Fibroblast of skin of abdomen (primary cell): ENCODE results near the gene USP31.
"Not testable (repeated sequence)": the region's sequence is repeated elsewhere in the genome, so short reads cannot be mapped to it uniquely, and the experiment has no call there.

Experiments used
- DNase-seq: peaks from one replicate; pipeline ENCODE4 v3.0.0-alpha.2; 2013

USP31 gene

DNA sequence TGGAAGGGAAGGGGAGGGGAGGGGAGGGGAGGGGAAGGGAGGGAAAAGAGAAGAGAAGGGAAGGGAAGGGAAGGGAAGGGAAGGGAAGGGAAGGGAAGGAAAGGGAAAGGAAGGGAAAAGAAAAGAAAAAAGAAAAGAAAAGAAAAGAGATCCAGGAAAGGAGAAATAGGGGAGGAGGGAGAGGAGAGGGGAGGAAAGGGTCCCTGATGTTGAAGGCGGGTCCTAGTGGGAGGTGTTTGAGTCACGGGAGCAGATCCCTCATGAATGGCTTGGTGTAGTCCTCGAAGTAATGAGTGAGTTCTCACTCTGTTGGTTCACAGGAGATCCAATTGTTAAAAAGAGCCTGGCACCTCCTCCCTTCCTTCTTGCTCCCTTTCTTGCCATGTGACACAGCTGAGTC is 6.9 kb upstream of the USP31 start:
- DNase-seq, result no peak

DNA sequence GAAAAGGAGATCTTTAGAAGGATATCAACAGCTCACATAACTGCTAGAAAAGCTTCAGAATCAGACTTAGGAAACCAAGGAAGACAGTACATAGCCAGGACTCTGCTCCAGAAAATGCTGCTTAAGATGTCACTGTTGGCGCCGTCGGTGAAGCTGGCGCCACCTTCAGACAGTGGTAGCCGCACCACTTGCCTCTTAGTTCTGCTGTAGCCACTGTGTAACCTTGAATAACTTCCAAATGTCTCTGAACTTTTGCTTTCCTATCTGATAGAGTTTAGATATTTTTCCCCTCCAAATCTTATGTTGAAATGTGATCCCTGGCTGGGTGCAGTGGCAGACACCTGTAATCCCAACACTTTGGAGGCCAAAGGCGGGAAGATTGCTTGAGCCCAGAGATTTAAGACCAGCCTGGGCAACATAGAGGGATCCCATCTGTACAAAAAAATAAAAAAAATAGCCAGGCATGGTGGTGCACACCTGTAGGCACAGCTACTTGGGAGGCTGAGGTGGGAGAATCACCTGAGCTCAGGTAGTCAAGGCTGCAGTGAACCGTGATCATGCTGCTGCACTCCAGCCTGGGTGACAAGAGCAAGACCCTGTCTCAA is 6.3 kb upstream of the USP31 start:
- no peak for DNase-seq

DNA sequence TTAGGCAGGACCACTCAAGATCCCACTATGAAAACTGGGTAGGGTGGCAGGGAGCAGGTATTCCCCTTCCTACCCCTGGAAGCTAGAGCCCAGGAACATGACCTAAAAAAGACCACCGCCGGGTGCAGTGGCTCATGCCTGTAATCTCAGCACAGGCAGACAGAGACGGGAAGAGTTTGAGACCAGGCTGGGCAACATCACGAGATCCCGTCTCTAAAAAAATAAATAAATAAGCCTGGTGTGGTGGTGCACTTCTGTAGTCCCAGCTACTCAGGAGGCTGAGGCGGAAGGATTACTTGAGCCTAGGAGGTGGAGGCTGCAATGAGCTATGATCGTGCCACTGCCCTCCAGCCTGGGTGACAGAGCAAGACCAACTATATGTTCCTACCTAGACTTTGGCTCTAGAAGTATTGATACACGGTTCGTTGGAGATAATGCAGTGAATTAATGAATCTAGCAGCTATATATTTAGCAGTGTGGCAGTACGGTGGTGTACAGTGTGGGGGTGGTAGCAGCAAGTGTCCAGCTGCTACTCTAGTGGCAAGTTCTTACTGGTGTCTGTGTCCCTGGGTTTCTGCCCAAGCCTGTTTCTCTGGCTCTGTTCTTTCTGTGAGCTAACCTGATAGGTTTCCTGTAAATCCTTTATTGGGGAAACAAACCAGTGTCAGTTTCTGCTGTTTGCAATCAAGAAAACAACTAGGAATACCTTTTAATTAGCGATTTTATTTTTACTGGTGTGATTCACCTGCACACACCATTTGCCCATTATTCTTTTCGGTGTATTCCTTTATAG is 3.3 kb upstream of the USP31 start:
- no peak for DNase-seq

DNA sequence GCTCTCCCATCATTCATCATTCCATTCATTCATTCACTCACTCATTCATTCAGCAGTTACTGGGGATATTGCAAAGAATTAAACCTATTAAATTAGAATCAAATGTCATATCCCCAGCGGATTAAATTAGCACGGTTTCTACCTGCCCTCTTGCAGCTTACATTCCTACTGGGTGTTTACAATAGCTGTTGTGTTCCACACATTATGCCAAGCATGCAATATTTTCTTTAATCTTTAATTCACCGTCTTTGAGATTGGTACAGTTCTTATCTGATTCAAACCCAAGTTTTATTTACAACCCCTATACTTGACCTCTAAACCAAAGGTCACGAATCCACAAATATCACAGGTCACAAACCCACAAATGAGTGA is 727 bp upstream of the USP31 start:
- DNase-seq, result no peak

DNA sequence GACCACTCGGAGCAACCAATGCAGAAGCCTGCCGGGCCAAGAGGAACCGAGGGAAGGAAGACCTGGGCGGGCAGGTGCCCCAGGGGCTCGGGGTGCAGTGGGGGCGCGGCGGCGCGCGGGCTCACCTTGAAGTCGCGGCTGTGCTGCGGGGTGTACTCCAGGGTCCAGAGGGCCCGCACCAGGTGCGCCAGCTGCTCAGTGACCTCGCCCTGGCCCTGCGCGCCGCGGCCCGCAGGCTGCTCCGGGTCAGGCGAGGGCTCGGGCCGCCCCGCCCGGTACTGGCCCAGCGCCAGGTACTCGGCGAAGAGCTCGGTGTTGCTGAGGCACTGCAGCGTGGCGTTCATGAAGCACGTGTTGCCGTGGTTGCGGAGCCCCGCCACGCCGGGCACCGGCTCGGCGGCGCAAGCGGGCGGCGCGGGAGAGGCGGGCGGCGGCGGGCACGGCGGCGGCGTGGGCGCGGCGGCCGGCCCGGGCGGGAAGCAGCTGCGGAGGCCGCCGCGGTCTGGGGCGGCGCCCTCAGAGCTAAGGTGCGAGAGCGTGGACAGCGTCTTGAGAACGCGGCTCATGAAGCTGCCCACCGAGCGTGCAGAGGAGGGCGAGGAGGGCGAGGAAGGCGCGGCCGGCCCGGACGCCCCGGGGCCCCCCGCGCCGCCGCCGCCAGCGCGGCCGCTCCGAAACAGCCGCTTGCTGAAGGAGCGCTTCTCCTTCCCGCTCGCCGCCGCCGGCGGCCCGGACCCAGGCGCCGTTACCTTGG is 562 bp downstream of the USP31 start:
- peak; percentile 52 for DNase-seq

DNA sequence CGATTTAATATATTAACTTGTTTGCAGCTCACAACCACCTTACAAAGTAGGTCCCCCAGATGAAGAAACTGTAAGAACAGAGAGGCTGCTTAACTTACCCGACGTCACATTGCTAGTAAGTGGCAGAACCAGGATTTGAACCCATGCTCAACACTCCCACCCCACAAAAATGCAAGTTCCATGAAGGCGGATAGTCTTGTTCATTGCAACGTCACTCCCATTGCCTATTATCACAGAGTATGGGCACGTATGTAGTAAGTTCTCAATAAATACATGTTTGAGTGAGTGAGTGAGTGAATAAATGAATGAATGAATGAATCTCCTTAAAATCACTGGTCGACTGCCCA is 1.1 kb downstream of the USP31 start:
- DNase-seq, result no peak

DNA sequence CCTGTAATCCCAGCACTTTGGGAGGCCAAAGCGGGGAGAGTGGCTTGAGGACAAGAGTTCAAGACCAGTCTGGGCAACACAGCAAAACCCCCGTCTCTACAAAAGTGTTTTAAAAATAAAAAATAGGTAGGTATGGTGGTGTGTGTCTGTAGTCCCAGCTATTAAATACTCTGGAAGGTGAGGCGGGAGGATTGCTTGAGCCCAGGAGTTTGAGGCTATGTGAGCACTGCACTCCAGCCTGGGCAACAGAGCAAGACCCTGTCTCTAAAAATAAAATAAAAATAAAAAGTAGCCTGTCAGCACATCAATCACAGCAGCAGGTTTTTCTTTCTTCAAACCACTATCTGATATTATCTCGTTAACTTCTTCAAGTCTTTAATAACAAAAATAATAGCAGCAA is 1.6 kb downstream of the USP31 start:
- DNase-seq, result no peak

DNA sequence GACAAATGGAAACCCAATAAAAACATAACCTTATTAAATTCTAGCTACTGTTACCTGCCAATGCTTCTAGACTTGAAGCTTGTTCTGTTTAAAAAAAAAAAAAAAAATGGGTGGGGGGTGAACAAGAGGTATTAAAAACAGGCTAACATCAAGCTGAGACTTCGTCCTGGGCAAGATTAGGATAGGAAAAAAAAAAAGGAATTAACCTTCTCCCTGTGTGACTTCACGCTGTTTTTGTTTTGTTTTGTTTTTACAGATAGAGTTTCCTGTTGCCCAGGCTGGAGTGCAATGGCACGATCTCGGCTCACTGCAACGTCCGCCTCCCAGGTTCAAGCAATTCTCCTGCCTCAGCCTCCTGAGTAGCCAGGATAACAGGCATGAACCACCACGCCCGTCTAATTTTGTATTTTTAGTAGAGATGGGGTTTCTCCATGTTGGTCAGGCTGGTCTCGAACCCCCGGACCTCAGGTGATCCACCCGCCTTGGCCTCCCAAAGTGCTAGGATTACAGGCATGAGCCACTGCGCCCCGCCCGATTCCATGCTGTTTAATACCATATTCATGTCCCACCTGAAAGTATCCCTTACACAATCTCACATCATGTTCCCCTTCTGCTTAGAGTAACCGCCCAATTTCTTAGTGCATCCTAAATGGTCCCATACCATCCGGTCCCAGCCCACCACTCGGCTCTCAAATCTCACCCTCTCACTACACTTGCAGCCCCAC is 2.2 kb downstream of the USP31 start:
- no peak for DNase-seq

DNA sequence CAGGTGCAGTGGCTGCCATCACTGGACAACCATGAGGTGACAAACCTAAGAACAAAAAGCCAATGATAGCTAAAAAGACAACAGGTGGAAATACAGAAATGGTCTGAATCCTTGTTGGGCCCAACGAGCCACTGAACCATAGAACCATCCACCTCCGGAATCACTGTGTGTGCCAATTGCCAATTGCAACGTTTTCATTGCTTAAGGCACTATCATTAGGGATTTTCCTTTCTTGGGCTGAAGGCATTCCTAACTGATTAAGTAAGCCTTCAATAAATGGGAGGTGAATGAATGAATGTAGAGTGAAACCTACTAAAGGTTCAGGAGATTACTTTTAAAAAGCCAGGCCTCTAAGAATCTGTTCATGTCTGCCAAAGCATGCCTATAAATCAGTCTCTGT is 3.6 kb downstream of the USP31 start:
- peak; percentile 44 for DNase-seq

DNA sequence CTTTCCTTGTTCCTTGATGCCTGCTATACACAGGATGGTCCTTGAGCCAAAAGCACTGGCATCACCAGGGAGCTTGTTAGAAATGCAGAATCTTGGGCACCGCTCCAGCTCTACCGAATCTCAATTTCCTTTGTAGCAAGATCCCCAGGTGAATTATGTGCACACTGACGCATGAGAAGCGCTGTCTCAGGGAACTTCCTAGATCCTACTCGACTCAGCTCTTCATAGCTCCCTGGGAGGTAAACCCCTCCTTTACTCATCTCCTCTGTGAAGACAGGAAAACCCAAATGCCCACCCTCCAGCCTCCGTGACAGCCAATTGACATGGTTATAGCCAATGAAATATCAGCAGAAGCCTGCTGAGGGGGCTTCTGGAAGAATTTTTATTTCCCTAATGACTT is 4.1 kb downstream of the USP31 start:
- DNase-seq, result no peak

DNA sequence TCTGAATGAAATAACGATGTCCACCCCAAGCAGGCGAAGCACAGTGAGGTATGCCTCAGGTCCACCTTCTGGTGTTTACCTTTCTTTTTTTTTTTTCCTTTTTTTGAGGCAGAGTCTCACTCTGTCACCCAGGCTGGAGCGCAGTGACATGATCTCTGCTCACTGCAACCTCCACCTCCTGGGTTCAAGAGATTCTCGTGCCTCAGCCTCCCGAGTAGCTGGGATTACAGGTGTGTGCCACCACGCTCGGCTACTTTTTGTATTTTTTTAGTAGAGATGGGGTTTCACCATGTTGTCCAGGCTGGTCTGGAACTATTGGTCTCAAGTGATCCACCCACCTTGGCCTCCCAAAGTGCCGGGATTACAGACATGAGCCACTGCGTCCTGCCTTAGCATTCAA is 4.9 kb downstream of the USP31 start:
- DNase-seq, result not testable (repeated sequence)

DNA sequence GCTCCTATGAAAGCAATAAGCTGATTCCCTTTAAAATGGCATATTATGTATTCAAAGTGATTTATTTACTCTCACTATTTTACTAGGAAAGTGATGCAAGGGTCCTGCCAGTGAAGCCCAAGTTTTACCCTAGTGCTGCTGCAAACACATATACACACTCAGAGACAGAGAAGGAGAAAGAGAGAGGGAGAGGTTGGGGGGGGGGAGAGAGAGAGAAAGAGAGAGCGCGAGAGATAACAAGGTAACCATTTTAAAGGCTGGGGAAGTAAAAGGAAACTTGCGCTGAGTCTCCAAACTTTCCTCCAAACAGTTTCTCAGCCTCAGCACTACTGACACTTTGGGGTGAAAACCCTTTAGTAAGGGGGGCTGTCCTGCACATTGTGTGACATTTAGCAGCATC is 5.9 kb downstream of the USP31 start:
- DNase-seq, result no peak

DNA sequence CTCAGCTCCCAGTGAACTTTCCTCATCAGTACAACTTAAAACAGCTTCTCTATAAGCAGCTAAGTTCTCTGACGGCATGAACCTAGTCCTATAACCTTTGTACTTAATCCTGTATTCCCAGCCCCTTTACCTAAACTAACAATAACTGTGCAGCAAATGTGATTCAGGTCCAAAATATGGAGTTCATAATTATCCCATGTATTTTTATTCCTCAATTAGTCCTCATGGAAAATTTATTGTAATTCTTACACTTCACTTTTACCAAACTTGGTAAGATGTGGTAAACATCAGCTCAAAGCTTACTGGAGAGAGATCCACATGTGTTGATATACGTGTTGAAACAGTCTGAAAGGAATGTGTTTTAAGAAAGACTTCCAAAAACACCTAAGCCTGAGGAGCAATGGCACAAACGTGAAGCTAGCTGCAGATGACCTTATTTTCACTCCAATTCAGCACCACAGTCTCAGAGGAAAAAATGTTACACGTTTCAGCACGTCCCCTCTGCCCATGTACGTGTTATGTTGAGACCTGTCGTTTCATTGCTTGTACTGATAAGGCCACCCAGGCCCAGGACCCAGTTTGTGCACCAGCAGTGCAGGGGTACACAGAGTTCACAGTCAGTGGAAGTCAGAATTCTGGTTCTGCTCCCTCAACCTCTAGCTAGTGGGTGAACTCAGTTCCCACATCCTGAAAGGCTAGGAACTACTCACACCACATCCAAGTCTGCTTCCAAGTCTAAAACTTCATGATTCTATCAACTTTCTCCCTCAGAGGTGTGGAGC is 7.1 kb downstream of the USP31 start:
- DNase-seq, result no peak

DNA sequence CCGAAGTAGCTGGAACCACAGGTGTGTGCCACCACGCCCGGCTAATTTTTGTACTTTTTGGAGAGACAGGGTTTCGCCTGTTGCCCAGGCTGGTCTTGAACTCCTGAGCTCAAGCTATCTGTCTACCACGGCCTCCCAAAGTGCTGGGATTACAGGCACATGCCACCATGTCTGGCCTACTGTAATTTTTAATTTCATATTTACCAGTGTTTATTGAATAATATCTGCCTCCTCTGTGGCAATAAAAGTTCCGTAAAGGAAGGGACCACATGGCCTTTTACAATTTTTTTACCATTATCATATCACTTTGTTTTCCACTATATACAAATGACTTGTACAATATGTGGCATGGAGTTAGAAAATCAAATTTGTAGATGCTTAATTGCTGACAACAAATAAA is 7.8 kb downstream of the USP31 start:
- DNase-seq, result no peak

DNA sequence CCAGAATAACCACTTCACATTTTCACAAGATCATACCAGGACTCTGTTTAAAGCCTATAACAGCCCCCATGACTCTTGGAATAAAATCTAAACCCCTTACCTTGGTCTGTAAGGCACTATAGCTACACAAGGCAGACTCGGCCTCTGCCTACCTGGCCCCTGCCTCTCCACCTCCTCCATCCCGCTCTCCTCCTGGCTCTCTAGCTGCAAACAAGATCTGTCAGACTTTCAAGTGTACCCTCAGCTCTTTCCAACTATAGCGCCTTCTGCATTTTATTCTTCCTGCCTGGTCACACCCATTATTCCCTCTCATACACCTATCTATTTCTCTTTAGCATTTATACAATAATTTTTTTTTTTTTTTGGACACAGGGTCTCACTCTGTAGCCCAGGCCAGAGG is 8.2 kb downstream of the USP31 start:
- no peak for DNase-seq

DNA sequence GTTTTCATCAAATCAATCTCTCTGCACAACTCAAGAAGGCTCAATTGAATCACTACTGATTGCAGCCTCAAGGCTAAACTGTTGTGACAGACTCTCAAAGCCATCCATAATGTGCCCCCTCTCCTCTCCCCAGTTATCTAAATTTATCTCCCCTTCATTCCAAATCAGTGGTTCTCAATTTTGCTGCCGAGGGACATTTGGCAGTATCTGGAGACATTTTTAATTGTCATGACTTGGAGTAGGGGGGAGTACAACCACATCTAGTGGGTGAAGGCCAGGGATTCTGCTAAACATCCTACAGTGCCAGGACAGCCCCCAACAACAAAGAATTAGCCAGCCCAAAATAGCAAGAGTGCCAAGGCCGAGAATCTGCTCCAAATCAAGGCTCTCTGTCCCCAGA is 9.1 kb downstream of the USP31 start:
- DNase-seq, result no peak

DNA sequence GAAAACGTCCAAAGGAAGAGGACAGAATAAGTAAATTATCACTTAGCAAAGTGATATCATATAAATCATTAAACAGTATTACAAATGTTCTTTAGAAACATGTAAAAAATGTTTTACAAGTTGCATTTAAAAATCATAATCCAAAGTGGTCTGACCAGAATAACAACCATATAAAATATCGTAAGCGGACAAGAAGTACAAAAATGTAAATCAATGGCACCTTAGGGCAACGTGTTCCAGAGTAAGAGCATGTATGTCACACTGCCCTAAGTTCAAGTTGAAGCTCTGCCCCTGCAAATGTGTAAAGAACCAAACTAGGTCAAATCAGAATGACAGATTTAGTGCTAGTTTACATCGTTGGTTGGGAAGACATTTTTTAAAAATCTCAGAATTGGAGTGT is 11.4 kb downstream of the USP31 start:
- DNase-seq, result no peak

DNA sequence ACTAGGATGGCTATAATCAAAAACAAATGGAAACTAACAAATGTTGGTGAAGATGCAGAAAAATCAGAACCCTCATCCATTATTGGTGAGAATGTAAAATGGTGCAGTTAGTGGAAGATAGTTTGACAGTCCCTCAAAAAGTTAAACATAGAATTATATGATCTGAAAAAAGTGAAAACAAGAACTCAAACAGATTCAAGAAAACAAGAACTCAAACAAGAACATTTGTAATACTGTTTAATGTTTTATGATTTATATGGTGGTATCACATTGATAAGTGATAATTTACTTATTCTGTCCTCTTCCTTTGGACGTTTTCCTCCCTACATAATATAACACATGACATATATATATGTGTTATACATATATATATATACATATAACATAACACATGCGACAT is 12.0 kb downstream of the USP31 start:
- no peak for DNase-seq

DNA sequence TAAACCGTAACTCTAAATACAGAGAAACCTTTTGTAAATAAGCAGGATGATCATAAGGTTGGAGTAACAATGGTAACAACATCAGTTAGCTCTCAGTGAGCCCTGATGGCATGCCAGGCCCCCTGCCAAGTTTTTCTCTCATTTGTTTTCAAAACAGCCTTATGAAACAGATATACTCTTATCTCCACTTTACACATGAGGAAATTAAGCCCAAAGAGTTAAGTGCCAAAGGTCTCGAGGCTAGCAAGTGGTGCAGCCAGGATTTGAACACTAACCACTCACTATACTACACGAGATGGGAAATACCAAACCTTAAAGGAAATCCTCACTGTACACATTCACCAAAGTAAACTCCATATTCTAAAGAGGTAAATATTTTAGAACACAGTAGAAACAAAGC is 15.0 kb downstream of the USP31 start:
- DNase-seq, result no peak

DNA sequence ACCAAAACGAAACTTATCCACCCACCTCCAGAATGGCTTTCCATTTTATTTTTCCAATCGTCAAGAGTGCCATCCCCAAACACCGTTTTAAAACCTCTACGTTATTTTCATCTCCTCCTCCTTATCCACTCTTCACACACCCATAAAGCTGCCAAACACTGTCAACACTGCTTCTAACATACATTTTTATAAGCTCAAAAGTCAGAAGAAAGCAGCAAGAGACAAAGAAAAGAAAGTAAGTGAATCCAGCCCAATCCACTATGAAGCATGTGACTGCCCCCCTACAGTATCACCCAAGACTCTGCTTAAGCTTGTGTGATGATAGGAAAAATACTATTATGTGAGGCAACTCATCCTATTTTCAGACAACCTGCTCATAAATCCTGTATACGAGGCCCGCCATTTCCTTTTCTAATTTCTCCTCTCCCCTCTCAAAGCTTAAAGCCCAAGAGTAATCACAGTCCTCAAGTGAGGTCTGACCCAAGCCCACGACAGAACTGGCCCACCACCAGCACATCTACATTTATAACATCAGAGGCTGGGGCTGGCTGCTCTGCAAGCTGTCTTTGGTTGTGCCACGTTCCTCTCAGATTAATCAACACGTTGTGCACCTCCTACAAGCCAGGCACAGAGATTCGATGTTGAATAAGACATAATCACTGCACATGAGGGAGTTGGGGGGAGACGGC is 16.3 kb downstream of the USP31 start:
- DNase-seq, result peak; percentile 64

DNA sequence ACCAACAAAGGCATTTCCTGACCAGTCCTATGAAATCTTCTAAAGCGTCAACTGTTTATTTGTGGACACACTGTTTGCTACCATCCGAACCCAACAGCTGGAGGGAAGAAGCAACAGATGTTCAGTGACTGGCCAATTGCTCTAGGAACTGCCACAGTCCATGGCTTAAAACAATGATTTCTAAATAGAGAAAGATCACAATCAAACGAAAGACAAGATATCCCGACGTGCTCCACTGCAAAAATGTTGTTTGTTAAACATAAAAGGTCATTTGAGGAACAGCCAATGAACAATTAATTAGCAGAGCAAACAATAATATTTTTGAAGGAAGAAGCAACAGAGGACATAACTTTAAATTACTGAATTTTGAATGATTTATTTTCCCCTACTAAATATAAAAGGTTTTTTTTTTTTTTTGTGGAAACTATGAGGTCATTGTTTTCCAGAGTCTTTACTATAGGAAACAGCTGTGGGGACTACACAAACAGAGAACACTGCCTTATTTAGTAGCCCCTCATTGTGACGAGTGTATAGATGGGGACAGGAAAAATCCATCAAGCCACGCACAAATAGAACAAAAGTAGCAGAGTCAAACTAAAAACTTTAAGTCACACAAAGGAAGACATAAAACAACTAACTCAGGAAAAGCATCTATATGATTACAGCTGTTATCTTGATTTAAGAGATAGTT is 17.2 kb downstream of the USP31 start:
- DNase-seq, result no peak
